CD4-positive, alpha-beta memory T cell (primary cell): ENCODE data around the gene NOSIP. TPM values are rescaled to one million over a fixed set of nuclear protein-coding genes. Genes with fewer than 3 reads are reported as not detected.

Experiments used
- CTCF ChIA-PET: fragments of 350-600 bp; sonication (Branson Sonifier 250); formaldehyde crosslinking; loops from one replicate; lab custom pipeline; 2021; ENCODE audit warnings: inconsistent platforms; ENCODE audit not compliant: partially characterized antibody; lab: Charles Lee
- POLR2A ChIA-PET: fragments of 350-600 bp; sonication (Branson Sonifier 250); formaldehyde crosslinking; loops from one replicate; lab custom pipeline; 2021; ENCODE audit not compliant: partially characterized antibody; lab: Charles Lee
- DNase-seq, 5 donors: peaks; one replicate each; pipeline versions ENCODE4 v3.0.0 to v3.0.0-alpha.2; 2020 to 2022; ENCODE audit warnings: mixed read lengths in 1 of 5
- H3K27ac ChIP-seq: one replicate; pipeline ENCODE4 v1.7.0; 2013; ENCODE audit warnings: low read depth, low read length
- H3K27me3 ChIP-seq: 2 replicates; pipeline ENCODE4 v1.7.0; 2013; ENCODE audit warnings: mild to moderate bottlenecking, low read length, moderate library complexity; ENCODE audit not compliant: insufficient read depth
- H3K36me3 ChIP-seq: 2 replicates; pipeline ENCODE4 v1.7.0; 2013; ENCODE audit warnings: mild to moderate bottlenecking, low read length, moderate library complexity; ENCODE audit not compliant: insufficient read depth
- H3K4me1 ChIP-seq: 2 replicates; pipeline ENCODE4 v1.7.0; 2013; ENCODE audit warnings: mild to moderate bottlenecking, low read length, moderate library complexity; ENCODE audit not compliant: insufficient read depth
- H3K4me3 ChIP-seq, 2 donors: one replicate each; pipeline ENCODE4 v1.7.0; 2013; ENCODE audit warnings: low read length in 2 of 2, mild to moderate bottlenecking in 1 of 2
- H3K9me3 ChIP-seq, 2 donors: one replicate each; pipeline ENCODE4 v1.7.0; 2013; ENCODE audit warnings: low read length in 2 of 2, control low read depth in 1 of 2; ENCODE audit not compliant: control insufficient read depth in 1 of 2
- H3K27ac Mint-ChIP-seq, 7 donors: one replicate each; pipeline ENCODE4 v1.8.0; 2020 to 2021; ENCODE audit warnings: mixed read lengths in 7 of 7, mild to moderate bottlenecking in 6 of 7, inconsistent platforms in 3 of 7, moderate library complexity in 3 of 7
- H3K27me3 Mint-ChIP-seq, 2 donors: one replicate each; pipeline ENCODE4 v1.8.0; 2020 to 2021; ENCODE audit warnings: mixed read lengths in 2 of 2
- H3K36me3 Mint-ChIP-seq, 2 donors: one replicate each; pipeline ENCODE4 v1.8.0; 2020 to 2021; ENCODE audit warnings: mixed read lengths in 2 of 2, inconsistent platforms in 1 of 2, mild to moderate bottlenecking in 1 of 2
- H3K4me1 Mint-ChIP-seq, 4 donors: one replicate each; pipeline ENCODE4 v1.8.0; 2020 to 2021; ENCODE audit warnings: mixed read lengths in 4 of 4, mild to moderate bottlenecking in 1 of 4
- H3K4me3 Mint-ChIP-seq, 8 donors: one replicate each; pipeline ENCODE4 v1.8.0; 2020 to 2021; ENCODE audit warnings: mixed read lengths in 8 of 8, mild to moderate bottlenecking in 7 of 8, moderate library complexity in 6 of 8, inconsistent platforms in 3 of 8
- H3K9me3 Mint-ChIP-seq, 8 donors: one replicate each; pipeline ENCODE4 v1.8.0; 2020 to 2021; ENCODE audit warnings: mixed read lengths in 8 of 8, mild to moderate bottlenecking in 5 of 8, inconsistent platforms in 3 of 8, moderate library complexity in 1 of 8
- intact Hi-C: fragments of 100-400 bp; cut with micrococcal nuclease; formaldehyde crosslinking; loops from one replicate; pipeline ENCODE4 v1.15.1; 2023
- polyA plus RNA-seq, 2 donors: library from polyadenylated mRNA; unstranded; fragments of 300-500 nt; fragmentation: Illumina TruSeq; gene quantifications; one replicate each; pipeline ENCODE4 v1.2.3, GENCODE V29; 2021
- total RNA-seq, 2 experiments: library from RNA; stranded (reverse); gene quantifications; one replicate each; pipeline ENCODE4 v1.2.3, GENCODE V29; 2021

The NOSIP gene
- total and polyA plus RNA-seq, 4 experiments from 2014 or later, result 177 to 674 (median 421) TPM

DNA sequence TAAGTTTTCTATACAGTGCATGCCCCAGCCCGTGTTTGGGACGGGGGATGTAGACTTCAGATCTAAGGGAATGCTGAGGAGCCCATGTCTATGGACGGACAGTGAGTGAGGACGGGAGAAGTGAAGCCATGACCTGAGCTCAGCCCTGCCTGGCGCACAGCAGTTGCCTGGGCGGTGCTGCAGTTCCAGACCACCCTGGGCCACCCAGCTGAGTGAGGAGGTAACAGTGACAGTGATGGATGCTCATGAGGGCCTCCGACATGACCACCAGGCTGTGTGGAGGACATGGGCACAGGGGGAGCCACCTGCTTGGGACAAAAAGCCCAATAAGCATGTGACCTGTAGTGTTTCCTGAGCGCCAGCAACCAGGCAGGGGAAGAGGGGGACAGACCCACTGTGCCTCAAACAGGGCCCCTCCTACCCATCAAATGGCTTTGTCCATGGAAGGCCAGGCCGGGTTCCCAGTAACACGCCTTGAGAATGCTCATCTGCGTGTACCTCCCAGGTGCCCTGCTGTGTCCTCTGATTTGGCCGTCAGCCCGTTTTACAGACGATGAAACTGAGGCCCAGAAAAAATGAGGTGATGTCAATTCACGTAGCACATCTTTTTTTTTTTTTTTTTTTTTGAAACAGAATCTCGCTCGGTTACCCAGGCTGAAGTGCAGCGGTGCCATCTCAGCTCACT lies 22.6 kb downstream of the NOSIP start:
- no peak for DNase-seq
- peak overlapping the region in 1 of 2 donors; percentile 32 for H3K4me3 ChIP-seq
- peaks cover 98% of the 10 kb centered on the region for H3K4me1 ChIP-seq

DNA sequence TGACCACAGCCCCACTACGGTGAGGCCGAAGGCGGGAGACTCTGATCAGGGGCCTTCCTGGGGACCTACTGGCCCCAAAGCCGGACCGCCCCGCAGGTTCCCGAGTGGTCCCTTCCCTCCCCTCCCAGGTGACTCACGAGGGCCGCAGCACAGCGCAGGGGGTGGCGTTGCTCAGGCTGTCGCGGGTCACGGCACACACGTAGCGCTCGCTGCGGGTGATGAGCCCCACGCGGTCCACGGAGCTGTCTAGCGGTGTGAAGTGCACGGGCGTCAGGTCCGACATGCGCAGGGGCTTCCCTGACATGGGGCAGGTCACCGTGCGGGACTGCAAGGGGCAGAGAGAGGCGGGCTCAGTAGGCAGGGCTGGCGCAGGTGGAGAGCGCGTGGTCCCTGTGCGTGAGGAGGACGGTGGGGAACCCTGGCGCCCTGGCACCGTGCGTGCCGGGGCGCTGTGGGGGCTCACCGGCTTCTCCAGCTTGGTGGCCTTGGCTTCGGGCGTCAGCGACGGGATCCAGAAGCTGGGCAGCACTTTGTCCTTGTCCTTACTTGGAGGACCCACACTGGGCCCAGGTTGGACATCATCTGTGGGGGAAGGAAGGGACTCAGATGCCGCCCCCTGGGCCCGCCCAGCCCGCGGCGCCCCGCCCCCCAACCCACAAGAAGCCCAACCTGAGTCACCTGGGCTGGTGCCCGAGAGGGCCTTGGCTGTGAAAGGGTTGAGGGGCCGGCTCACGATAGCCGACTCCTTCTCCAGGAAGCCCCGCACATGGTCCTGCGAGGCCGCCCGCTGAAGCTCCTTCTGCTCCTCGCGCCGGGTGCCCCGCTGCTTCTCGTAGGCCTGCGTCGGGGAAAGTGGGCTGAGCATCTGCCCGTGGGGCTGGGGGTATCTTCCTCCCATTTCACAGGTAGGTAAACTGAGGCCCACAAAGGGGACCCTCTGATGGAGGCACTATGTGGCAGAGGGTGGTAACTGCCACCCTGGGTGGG lies 23.7 kb downstream of the NOSIP start:
- Mint-ChIP-seq H3K4me1 (peaks cover 49 to 88% (median 68%) of the 10 kb centered on the region in 4 donors), H3K27ac (peak overlapping the region; percentile 79 to 99 (median 95)), H3K36me3 (peaks cover 47 to 58% of the 10 kb centered on the region in 2 donors), H3K27me3 (no peaks in the 10 kb centered on the region), H3K9me3 (peaks cover 0 to 3% (median 0%) of the 10 kb centered on the region in 8 donors), H3K4me3 (peak overlapping the region; percentile 90 to 98 (median 95))
- peak in 4 of 5 donors; percentile 43 to 60 (median 52) for DNase-seq
- ChIA-PET POLR2A (interaction anchor here (0.7 to 17.3 kb wide), 6 partner anchors 3 to 61 kb away, joined by 3 to 629 read pairs (median 6); partner anchors contain the start of gene RPS11), CTCF (interaction anchor here (0.6 to 11.5 kb wide), 5 partner anchors 9 to 54 kb away, joined by 3 to 179 read pairs (median 9); no protein-coding TSS in a partner anchor)
- peak overlapping the region in 1 of 2 donors; percentile 19 for H3K4me3 ChIP-seq
- peaks cover 41% of the 10 kb centered on the region for H3K36me3 ChIP-seq
- intact Hi-C loops, result no loop called here
- no peaks in the 10 kb centered on the region for H3K27me3 ChIP-seq
- no peaks in the 10 kb centered on the region for H3K9me3 ChIP-seq
- peak overlapping the region; percentile 37 for H3K27ac ChIP-seq
- peaks cover 98% of the 10 kb centered on the region for H3K4me1 ChIP-seq

More for the DNA sequence above, 22.6 kb downstream of the NOSIP start:
- Mint-ChIP-seq H3K36me3 (peaks cover 45 to 56% of the 10 kb centered on the region in 2 donors), H3K27me3 (no peaks in the 10 kb centered on the region), H3K27ac (peak overlapping the region; percentile 79 to 99 (median 95)), H3K4me3 (peak overlapping the region; percentile 90 to 98 (median 95)), H3K4me1 (peaks cover 52 to 90% (median 68%) of the 10 kb centered on the region in 4 donors), H3K9me3 (peaks cover 0 to 3% (median 0%) of the 10 kb centered on the region in 8 donors)
- ChIA-PET POLR2A (interaction anchor here (1.1 to 17.3 kb wide), 8 partner anchors 4 to 148 kb away, joined by 3 to 629 read pairs (median 6); no protein-coding TSS in a partner anchor), CTCF (interaction anchor here (0.6 to 11.5 kb wide), 7 partner anchors 9 to 55 kb away, joined by 3 to 179 read pairs (median 9); no protein-coding TSS in a partner anchor)
- Histone ChIP-seq H3K36me3 (peaks cover 41% of the 10 kb centered on the region), H3K27ac (peak overlapping the region; percentile 37), H3K27me3 (no peaks in the 10 kb centered on the region), H3K9me3 (no peaks in the 10 kb centered on the region)
- intact Hi-C loops, result no loop called here

DNA sequence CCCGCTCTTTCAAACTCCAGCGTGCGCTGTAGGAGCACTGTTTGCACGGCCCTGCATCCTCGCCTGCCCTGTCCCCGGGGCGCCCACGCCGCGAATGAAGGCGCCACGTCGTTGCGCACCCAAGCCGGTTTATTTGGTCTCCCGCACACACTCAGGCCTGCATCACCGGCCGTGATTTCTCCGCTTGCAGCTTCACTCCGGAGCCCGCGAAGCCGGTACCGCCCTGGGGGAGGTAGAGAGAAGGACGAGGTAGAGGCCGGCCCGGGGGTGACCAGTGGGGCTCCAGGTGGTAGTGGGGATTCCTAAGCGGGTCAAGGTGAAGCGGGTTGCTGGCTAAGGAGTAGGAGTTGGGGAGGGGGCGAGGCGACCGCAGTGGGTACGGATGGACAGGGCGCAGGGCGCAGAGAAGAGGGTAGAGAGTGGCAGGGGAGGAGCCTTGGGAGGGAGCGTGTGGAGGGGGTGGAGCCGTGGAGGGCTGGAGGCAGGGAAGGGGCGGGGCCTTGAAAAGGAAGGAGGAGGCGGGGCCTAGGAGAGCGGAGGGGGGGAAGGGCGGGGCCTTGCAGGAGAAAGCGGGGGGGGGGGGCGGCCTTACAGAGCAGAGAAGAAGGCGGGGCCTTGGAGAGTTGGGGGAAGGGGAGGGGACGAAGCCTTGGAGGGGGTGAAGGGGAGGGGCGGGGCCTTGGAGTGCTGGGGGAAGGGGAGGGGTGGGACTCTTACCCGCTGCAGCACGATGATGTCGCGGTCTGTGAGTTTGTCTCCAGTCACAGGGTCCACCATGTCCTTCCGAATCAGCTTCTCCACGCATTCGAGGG lies 24.6 kb downstream of the NOSIP start:
- H3K4me1 Mint-ChIP-seq, result peaks cover 44 to 85% (median 63%) of the 10 kb centered on the region in 4 donors
- Histone ChIP-seq H3K36me3 (peaks cover 41% of the 10 kb centered on the region), H3K27ac (no peak overlapping the region), H3K27me3 (no peaks in the 10 kb centered on the region), H3K4me3 (peak overlapping the region in 1 of 2 donors; percentile 19), H3K4me1 (peaks cover 97% of the 10 kb centered on the region), H3K9me3 (no peaks in the 10 kb centered on the region)
- ChIA-PET POLR2A (interaction anchor here (0.7 to 17.3 kb wide), 9 partner anchors 2 to 109 kb away, joined by 3 to 629 read pairs (median 6); partner anchors contain the start of genes BCL2L12, IRF3, NOSIP and RCN3), CTCF (interaction anchor here (1.0 to 10.1 kb wide), 5 partner anchors 9 to 80 kb away, joined by 4 to 299 read pairs (median 40); no protein-coding TSS in a partner anchor)
- peaks cover 47 to 57% of the 10 kb centered on the region in 2 donors for H3K36me3 Mint-ChIP-seq
- H3K27me3 Mint-ChIP-seq, result no peaks in the 10 kb centered on the region
- H3K4me3 Mint-ChIP-seq, result peak overlapping the region; percentile 35 to 86 (median 78)
- intact Hi-C loops, result no loop called here
- H3K27ac Mint-ChIP-seq, result peak overlapping the region; percentile 89 to 99 (median 97)
- DNase-seq, result peak; percentile 82 to 87 (median 86)
- H3K9me3 Mint-ChIP-seq, result peaks cover 0 to 3% (median 0%) of the 10 kb centered on the region in 8 donors

DNA sequence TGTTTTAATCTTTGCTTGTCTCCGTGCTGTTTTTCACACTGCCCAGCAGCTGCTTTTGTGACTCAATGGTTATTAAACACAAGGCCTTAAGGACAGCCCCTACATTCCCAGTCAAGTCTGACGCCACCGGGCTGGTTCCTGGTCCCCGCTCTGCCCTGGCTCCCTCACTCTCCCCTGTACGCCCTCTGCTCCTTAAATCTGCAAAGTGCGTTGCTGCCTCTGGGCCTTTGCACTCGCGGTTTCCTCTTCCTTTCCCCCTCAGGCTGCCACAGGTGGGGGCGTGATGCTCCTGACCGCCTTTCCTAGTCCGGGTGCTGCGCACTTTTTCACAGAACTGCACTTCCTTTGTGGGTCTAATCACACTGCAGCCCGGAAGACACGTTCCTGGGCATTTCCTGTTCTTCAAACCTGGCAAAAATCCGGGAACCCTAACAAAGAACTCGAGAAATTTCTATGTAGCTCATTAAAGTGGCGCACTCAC lies 25.6 kb downstream of the NOSIP start:
- Mint-ChIP-seq H3K9me3 (peaks cover 0 to 3% (median 0%) of the 10 kb centered on the region in 8 donors), H3K4me3 (peak overlapping the region; percentile 68 to 86 (median 78)), H3K27me3 (no peaks in the 10 kb centered on the region), H3K4me1 (peaks cover 39 to 85% (median 58%) of the 10 kb centered on the region in 4 donors), H3K36me3 (peaks cover 38 to 47% of the 10 kb centered on the region in 2 donors), H3K27ac (peak overlapping the region; percentile 89 to 99 (median 97))
- Histone ChIP-seq H3K9me3 (no peaks in the 10 kb centered on the region), H3K4me3 (no peak overlapping the region), H3K36me3 (peaks cover 40% of the 10 kb centered on the region), H3K27ac (peak overlapping the region; percentile 55), H3K4me1 (peaks cover 97% of the 10 kb centered on the region), H3K27me3 (no peaks in the 10 kb centered on the region)
- CTCF ChIA-PET, result interaction anchor here (1.0 to 10.1 kb wide), 4 partner anchors 9 to 79 kb away, joined by 4 to 299 read pairs (median 23); no protein-coding TSS in a partner anchor
- peak; percentile 50 to 60 (median 57) for DNase-seq
- POLR2A ChIA-PET, result interaction anchor here (0.8 to 16.4 kb wide), 11 partner anchors 8 to 110 kb away, joined by 3 to 629 read pairs (median 6); partner anchors contain the start of genes BCL2L12, IRF3, NOSIP and PRR12
- intact Hi-C loops, result no loop called here

DNA sequence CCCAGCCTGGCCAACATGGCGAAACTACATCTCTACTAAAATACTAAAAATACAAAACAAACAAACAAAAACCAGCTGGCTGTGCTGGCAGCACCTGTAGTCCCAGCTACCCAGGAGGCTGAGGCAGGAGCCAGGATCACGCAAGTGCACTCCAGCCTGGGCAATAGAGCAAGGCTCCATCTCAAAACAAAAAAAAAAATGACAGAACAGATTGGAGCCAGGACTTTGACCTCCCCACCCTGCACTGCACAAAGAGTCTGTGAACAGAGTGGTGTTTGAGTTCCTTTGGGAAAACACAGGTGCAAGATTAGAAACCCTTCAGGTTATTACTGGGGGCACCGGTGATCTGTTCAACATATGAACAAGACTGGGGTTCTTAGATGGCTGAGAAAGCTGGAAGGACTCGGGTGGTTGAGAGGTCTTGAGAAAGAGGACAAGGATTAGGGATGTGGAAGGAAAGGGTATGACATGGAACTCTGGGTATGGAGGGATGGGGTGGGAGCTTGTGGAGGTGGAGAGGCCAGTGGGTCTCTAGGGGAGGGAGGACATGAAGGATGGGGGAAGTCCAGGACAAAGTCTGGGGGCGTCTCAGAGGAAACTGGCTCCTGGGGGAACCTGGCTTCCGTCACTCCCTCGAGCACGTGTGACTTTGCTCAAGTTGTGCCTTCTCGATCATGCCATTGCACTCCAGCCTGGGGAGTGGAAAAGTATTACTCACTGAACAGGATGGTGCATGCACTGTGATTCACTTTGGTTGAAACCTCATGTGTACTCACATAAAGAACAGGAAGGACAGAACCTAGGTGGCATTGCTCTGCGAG lies 26.7 kb downstream of the NOSIP start:
- peaks cover 97% of the 10 kb centered on the region for H3K4me1 ChIP-seq
- peak overlapping the region; percentile 89 to 99 (median 97) for H3K27ac Mint-ChIP-seq
- peaks cover 0 to 3% (median 0%) of the 10 kb centered on the region in 8 donors for H3K9me3 Mint-ChIP-seq
- H3K36me3 ChIP-seq, result peaks cover 30% of the 10 kb centered on the region
- no peaks in the 10 kb centered on the region for H3K27me3 ChIP-seq
- peaks cover 40 to 85% (median 58%) of the 10 kb centered on the region in 4 donors for H3K4me1 Mint-ChIP-seq
- no peaks in the 10 kb centered on the region for H3K27me3 Mint-ChIP-seq
- peaks cover 28 to 36% of the 10 kb centered on the region in 2 donors for H3K36me3 Mint-ChIP-seq
- no peaks in the 10 kb centered on the region for H3K9me3 ChIP-seq
- POLR2A ChIA-PET, result interaction anchor here (0.7 to 16.4 kb wide), 15 partner anchors 7 to 111 kb away, joined by 3 to 629 read pairs (median 5); partner anchors contain the start of genes BCL2L12, IRF3, NOSIP and PRR12
- no peak overlapping the region for H3K4me3 ChIP-seq
- CTCF ChIA-PET, result interaction anchor here (1.7 to 10.1 kb wide), 4 partner anchors 8 to 124 kb away, joined by 5 to 299 read pairs (median 23); partner anchors contain the start of gene PRMT1
- H3K27ac ChIP-seq, result peak overlapping the region; percentile 55
- peak in 4 of 5 donors; percentile 32 to 88 (median 42) for DNase-seq
- intact Hi-C loops, result loop anchor here (1.0 kb wide), 1 partner anchor 17 kb away; no protein-coding TSS in a partner anchor
- H3K4me3 Mint-ChIP-seq, result peak overlapping the region; percentile 18 to 86 (median 72)
